Thoracic aorta (tissue), 2 donors: ENCODE data around the gene KIF20A. TPM values are rescaled to one million over a fixed set of nuclear protein-coding genes. Genes with fewer than 3 reads are reported as not detected.

Source experiments
- ATAC-seq: fragments of 150-250 bp; one replicate; pipeline ENCODE4 v1.8.0; 2017; ENCODE audit warnings: low read depth; ENCODE audit not compliant: insufficient number of reproducible peaks, low FRiP score
- DNase-seq: peaks from one replicate; pipeline ENCODE4 v3.0.0-alpha.2; 2020; ENCODE audit warnings: low spot score
- H3K27ac ChIP-seq, 2 donors: fragments of 200-600 bp; sonication (generic); 1 replicate in 1 of 2; 2 replicates in 1 of 2; pipeline ENCODE4 v1.5.1; 2016; ENCODE audit warnings: mild to moderate bottlenecking in 2 of 2, moderate library complexity in 2 of 2
- H3K27me3 ChIP-seq: fragments of 200-600 bp; sonication (generic); replicated peaks from 2 replicates; pipeline ENCODE4 v1.6.0; 2016; ENCODE audit warnings: mild to moderate bottlenecking; ENCODE audit not compliant: insufficient read depth
- H3K36me3 ChIP-seq: fragments of 200-600 bp; sonication (generic); one replicate; pipeline ENCODE4 v1.5.1; 2016
- H3K4me1 ChIP-seq, 2 donors: fragments of 200-600 bp; sonication (generic); 1 replicate in 1 of 2; 2 replicates in 1 of 2; pipeline versions ENCODE4 v1.5.1 to v1.6.0; 2016; ENCODE audit warnings: low read depth in 2 of 2, mild to moderate bottlenecking in 1 of 2; ENCODE audit not compliant: control insufficient read depth in 1 of 2
- H3K4me3 ChIP-seq: fragments of 200-600 bp; sonication (generic); 2 replicates; pipeline ENCODE4 v1.5.1; 2016; ENCODE audit warnings: mild to moderate bottlenecking
- H3K9me3 ChIP-seq: fragments of 200-600 bp; sonication (generic); 2 replicates; pipeline ENCODE4 v1.5.1; 2016
- total RNA-seq, 2 donors: library from RNA; depleted of rRNA; stranded (reverse); fragments of >200 nt; gene quantifications; one replicate each; pipeline versions ENCODE4 v1.1.0 to v1.2.3, GENCODE V29; 2016
- TF ChIP-seq, protein P1 (sequence below): fragments of 200-600 bp; sonication (generic); IDR thresholded peaks from one replicate; pipeline ENCODE4 v1.5.1; 2019; ENCODE audit warnings: antibody characterized with exemption

The KIF20A gene
- total RNA-seq, 2 donors from 2014 or later: 0.78 to 1.1 TPM

GRCh38 chr5:138157626-138158025, 21.3 kb upstream of the KIF20A start:
- TF ChIP-seq, protein P1, sequence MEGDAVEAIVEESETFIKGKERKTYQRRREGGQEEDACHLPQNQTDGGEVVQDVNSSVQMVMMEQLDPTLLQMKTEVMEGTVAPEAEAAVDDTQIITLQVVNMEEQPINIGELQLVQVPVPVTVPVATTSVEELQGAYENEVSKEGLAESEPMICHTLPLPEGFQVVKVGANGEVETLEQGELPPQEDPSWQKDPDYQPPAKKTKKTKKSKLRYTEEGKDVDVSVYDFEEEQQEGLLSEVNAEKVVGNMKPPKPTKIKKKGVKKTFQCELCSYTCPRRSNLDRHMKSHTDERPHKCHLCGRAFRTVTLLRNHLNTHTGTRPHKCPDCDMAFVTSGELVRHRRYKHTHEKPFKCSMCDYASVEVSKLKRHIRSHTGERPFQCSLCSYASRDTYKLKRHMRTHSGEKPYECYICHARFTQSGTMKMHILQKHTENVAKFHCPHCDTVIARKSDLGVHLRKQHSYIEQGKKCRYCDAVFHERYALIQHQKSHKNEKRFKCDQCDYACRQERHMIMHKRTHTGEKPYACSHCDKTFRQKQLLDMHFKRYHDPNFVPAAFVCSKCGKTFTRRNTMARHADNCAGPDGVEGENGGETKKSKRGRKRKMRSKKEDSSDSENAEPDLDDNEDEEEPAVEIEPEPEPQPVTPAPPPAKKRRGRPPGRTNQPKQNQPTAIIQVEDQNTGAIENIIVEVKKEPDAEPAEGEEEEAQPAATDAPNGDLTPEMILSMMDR: no peak
- Histone ChIP-seq H3K27me3 (no peaks in the 10 kb centered on the region), H3K9me3 (no peaks in the 10 kb centered on the region), H3K36me3 (peaks cover 58% of the 10 kb centered on the region), H3K4me1 (no peaks in the 10 kb centered on the region), H3K27ac (no peak overlapping the region), H3K4me3 (no peak overlapping the region)
- no peak for ATAC-seq
- DNase-seq: no peak

GRCh38 chr5:138159666-138160065, 19.2 kb upstream of the KIF20A start:
- Histone ChIP-seq H3K27me3 (no peaks in the 10 kb centered on the region), H3K4me3 (no peak overlapping the region), H3K27ac (no peak overlapping the region), H3K36me3 (peaks cover 77% of the 10 kb centered on the region), H3K4me1 (no peaks in the 10 kb centered on the region), H3K9me3 (no peaks in the 10 kb centered on the region)
- no peak for ATAC-seq
- no peak for DNase-seq
- TF ChIP-seq, protein P1: no peak

DNA sequence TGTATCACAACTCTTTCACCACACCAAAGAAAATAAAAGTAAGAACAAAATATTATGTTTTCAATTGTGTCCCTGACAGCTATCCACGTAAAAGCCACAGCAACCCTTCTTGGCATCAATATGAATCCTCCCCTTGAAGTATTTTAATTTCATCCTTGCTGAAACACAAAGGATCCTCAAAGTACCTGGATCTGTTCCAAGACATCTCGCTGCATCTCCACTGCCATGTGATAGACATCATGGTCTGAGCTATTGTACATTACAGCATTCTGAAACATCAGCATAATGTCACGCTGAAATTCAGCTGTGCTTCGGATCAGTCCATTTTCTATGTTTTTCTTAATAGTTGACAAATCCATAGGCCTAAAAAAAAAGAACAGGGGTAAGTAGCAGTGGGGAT, 18.2 kb upstream of the KIF20A start:
- H3K4me1 ChIP-seq: no peaks in the 10 kb centered on the region
- H3K4me3 ChIP-seq: no peak overlapping the region
- TF ChIP-seq, protein P1: no peak
- H3K36me3 ChIP-seq: peaks cover 88% of the 10 kb centered on the region
- ATAC-seq: no peak
- no peaks in the 10 kb centered on the region for H3K9me3 ChIP-seq
- H3K27me3 ChIP-seq: no peaks in the 10 kb centered on the region
- no peak overlapping the region for H3K27ac ChIP-seq
- no peak for DNase-seq

- Histone ChIP-seq H3K9me3 (no peaks in the 10 kb centered on the region), H3K36me3 (peaks cover 90% of the 10 kb centered on the region), H3K27ac (no peak overlapping the region), H3K27me3 (no peaks in the 10 kb centered on the region), H3K4me3 (no peak overlapping the region), H3K4me1 (no peaks in the 10 kb centered on the region)
- no peak for DNase-seq
- no peak for ATAC-seq
- TF ChIP-seq, protein P1: no peak
Measured at GRCh38 chr5:138163721-138164120, 15.2 kb upstream of the KIF20A start.

GRCh38 chr5:138169124-138169523, 9.8 kb upstream of the KIF20A start:
- Histone ChIP-seq H3K9me3 (no peaks in the 10 kb centered on the region), H3K27me3 (no peaks in the 10 kb centered on the region), H3K36me3 (peaks cover 85% of the 10 kb centered on the region), H3K4me1 (no peaks in the 10 kb centered on the region), H3K4me3 (no peak overlapping the region), H3K27ac (no peak overlapping the region)
- DNase-seq: no peak
- TF ChIP-seq, protein P1: no peak
- no peak for ATAC-seq
